ENCODE results near the gene CDH2. TPM values are rescaled to one million over a fixed set of nuclear protein-coding genes. Genes with fewer than 3 reads are reported as not detected.

The CDH2 gene
- polyA plus RNA-seq, 3 donors = 0.15 to 1.1 (median 0.83) TPM

DNA sequence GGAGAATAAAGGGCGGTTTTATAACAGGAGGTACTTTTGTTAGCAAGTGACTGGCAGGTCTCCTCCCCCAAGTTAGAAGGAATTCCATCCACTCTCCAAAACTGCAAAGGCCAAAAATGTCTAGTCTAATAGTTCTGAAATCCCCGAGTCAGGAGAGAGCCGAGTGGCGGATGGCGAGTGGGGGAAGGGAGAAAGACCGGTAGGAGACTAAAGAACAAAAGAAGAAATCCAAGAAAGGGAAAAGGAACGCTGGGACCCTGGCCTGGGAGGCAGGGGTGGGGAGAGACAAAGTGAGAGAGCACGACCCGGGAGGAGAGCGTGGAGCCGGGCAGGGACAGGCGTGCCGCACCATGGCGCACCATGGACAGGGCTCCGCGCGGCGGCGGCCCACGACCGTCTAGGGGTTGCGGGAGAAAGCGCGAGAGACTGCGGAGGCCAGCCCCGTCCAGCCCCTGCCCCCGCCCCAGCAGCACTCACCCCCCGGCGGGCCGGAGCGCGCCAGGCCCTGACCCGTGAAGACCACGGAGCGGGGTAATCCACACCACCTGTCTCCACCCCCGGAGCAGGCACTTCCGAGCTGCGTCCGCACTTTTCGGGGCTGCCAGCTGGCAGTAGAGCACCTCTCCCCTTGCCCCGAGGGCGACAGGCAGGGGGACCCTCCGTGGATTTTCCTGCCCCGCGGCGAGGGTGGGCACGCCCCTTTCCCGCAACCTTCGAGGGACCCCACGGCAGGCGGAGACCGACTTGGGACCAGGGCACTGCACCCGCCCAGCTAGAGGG lies 1.6 kb downstream of the CDH2 start:
- WGBS, 3 donors = 2 to 4% (median 2%) methylated on average over 27 to 53 of the region's 53 CpGs
- no peak overlapping the region for H3K27ac ChIP-seq (ENCODE audit: low read depth, low read length)

GRCh38 chr18:28174181-28174905 lies 2.6 kb downstream of the CDH2 start:
- 51 to 72% (median 67%) methylated on average over 8 of the region's 8 CpGs for WGBS, 3 donors
- H3K27ac ChIP-seq (ENCODE audit: low read depth, low read length) = no peak overlapping the region

GRCh38 chr18:28171837-28172236 lies 5.1 kb downstream of the CDH2 start:
- no peak overlapping the region for H3K27ac ChIP-seq (ENCODE audit: low read depth, low read length)
- 69 to 79% (median 77%) methylated on average over 3 of the region's 3 CpGs for WGBS, 3 donors

- H3K27ac ChIP-seq (ENCODE audit: low read depth, low read length) = no peak overlapping the region
- WGBS, 3 donors = 73 to 86% (median 78%) methylated on average over 1 of the region's 1 CpG
Observed at GRCh38 chr18:28168725-28169124, 8.2 kb downstream of the CDH2 start.

DNA sequence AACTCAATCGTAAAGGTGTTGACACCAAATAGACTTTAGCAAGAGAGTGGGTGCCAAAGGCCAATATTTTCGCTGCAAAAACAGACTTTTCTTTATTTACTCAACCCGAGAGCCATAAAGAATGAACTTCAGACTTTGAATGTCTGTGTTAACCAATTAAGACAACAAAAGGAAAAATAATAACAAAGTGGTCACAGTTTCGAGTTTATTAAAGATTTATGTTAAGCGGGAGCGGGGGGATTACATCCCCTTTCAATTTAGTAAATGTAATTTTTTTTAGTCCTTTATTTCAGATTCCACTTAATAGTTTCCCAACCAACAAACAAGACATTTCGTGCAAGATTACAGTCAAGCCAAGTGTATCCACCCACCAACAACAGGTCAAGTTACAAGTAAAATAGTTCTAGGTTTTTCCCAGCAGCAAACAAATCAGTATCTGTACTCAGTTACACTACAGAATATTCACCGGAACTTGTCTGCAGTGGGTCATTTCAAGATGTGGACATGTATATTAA lies 9.0 kb downstream of the CDH2 start:
- no peak overlapping the region for H3K27ac ChIP-seq (ENCODE audit: low read depth, low read length)
- 70 to 90% (median 88%) methylated on average over 8 of the region's 8 CpGs for WGBS, 3 donors

- WGBS, 3 donors = 23 to 36% (median 26%) methylated on average over 1 of the region's 1 CpG
- no peak overlapping the region for H3K27ac ChIP-seq (ENCODE audit: low read depth, low read length)
Observed at GRCh38 chr18:28164771-28165483, 12.0 kb downstream of the CDH2 start.

DNA sequence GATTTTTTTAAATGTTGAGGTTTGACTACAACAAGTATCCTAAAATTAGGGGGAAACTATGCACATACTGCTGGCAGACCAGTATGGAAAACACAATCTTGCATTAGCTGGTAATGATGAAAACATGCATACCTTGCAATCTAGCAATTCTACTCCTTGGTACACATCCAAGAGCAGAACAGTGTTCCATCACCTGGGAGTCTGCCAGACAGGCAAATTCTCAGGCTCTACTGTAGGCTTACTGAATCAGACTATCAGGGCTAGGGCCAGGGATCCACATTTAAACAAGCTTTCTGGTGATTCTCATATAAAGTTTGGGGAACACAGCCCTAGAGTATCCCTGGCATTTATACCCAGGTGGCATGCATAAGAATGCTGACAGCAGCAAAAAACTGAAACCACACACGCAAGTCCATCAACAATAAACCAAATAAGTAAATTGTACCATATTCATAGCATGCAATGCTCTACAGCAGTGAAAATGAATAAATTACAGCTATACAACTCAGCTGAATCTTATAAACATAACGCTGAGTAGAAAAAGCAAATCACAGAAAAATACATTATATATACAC lies 13.6 kb downstream of the CDH2 start:
- 91 to 93% (median 92%) methylated on average over 2 of the region's 2 CpGs for WGBS, 3 donors
- H3K27ac ChIP-seq (ENCODE audit: low read depth, low read length) = no peak overlapping the region

DNA sequence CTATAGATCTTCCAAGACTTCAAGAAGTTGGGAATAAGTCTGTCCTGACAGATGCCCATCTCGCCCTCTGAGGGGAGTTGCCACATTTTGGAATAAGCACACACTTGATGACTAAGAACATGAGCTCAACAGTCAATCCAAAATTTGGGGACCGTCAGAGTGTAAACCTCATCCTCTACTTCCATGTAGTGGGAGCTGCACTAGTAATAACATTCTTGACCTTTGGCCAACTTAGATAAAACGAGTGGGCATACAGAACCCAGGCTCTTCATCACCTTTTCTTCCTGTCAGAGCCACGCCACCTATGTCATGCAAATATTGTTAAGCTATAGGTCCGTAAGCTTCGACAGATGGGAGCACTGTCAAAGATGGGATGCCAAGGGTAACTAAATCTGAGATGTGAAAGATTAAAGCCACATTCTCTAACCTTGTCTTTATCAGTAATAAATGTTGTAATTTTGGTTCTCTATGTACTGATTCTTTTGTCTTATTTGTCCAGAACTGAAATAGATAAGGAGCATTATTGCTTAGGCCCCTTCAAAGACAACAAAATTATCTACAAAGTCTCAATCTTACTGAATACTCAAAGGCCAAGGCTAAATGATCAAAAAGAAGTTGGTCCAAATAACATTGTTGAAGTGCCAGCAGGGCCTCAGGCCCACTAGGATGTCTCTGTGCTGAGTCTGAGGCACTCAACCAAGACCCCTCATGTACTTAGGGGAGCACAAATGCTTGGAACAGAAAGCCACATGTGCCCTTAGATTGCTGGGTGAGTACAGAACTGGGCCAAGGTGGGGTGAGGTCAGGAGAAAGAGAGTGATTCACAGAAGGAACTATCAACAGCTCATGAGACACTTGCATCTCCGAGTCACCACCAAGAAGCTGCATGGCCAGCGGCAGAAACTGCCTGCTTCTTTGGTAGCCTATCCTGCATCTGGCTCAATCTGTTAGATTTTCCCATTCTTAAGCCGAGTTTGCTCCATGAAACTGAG lies 15.0 kb downstream of the CDH2 start:
- 71 to 89% (median 84%) methylated on average over 9 of the region's 9 CpGs for WGBS, 3 donors
- no peak overlapping the region for H3K27ac ChIP-seq (ENCODE audit: low read depth, low read length)

DNA sequence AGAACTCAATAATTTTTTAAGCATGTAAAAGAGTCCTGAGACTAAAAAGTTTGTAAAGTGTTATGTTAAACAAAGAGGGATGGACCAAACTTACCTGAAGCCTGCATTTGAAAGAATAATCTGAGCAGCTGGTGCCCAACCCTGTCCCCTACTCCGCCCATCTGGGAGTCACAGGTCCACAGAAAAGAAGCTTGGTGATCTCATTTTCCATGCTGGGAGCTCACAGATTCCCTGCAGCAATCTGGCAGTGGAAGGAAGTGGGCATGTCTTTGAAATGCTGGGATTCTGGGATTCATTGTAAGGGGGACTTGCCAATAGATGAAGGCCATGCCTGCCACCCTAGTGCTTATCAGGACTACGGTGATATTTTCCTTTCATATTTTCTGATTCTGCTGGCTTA lies 17.9 kb downstream of the CDH2 start:
- 72 to 81% (median 76%) methylated on average over 2 of the region's 2 CpGs for WGBS, 3 donors
- no peak overlapping the region for H3K27ac ChIP-seq (ENCODE audit: low read depth, low read length)

GRCh38 chr18:28158083-28158581 lies 18.8 kb downstream of the CDH2 start:
- no peak overlapping the region for H3K27ac ChIP-seq (ENCODE audit: low read depth, low read length)
- WGBS, 3 donors = 24 to 57% (median 53%) methylated on average over 4 of the region's 4 CpGs

- no peak overlapping the region for H3K27ac ChIP-seq (ENCODE audit: low read depth, low read length)
- WGBS, 3 donors = 61 to 73% (median 68%) methylated on average over 3 of the region's 3 CpGs
Observed at GRCh38 chr18:28153485-28154065, 23.4 kb downstream of the CDH2 start.

GRCh38 chr18:28152754-28153153 lies 24.2 kb downstream of the CDH2 start:
- no peak overlapping the region for H3K27ac ChIP-seq (ENCODE audit: low read depth, low read length)

GRCh38 chr18:28152354-28152753 lies 24.6 kb downstream of the CDH2 start:
- 61 to 71% (median 66%) methylated on average over 4 of the region's 4 CpGs for WGBS, 3 donors
- no peak overlapping the region for H3K27ac ChIP-seq (ENCODE audit: low read depth, low read length)

More at GRCh38 chr18:28152754-28153153, 24.2 kb downstream of the CDH2 start:
- 16 to 42% (median 41%) methylated on average over 3 of the region's 3 CpGs for WGBS, 3 donors

- 46 to 76% (median 62%) methylated on average over 1 of the region's 1 CpG for WGBS, 3 donors
- H3K27ac ChIP-seq (ENCODE audit: low read depth, low read length) = no peak overlapping the region
Observed at GRCh38 chr18:28151434-28151833, 25.5 kb downstream of the CDH2 start.

GRCh38 chr18:28150925-28151324 lies 26.0 kb downstream of the CDH2 start:
- no peak overlapping the region for H3K27ac ChIP-seq (ENCODE audit: low read depth, low read length)
- WGBS, 3 donors = 46 to 90% (median 72%) methylated on average over 1 of the region's 1 CpG

- no peak overlapping the region for H3K27ac ChIP-seq (ENCODE audit: low read depth, low read length)
- WGBS, 3 donors = 77 to 87% (median 86%) methylated on average over 14 of the region's 14 CpGs
Observed at GRCh38 chr18:28149810-28150420, 27.0 kb downstream of the CDH2 start.
